ENCODE measurements around the gene DIPK1C.
A peak's percentile ranks its signal among the peaks of the same experiment; 100 is the strongest.
"Not testable (repeated sequence)": the region's sequence is repeated elsewhere in the genome, so short reads cannot be mapped to it uniquely, and the experiment has no call there.

DIPK1C gene

DNA sequence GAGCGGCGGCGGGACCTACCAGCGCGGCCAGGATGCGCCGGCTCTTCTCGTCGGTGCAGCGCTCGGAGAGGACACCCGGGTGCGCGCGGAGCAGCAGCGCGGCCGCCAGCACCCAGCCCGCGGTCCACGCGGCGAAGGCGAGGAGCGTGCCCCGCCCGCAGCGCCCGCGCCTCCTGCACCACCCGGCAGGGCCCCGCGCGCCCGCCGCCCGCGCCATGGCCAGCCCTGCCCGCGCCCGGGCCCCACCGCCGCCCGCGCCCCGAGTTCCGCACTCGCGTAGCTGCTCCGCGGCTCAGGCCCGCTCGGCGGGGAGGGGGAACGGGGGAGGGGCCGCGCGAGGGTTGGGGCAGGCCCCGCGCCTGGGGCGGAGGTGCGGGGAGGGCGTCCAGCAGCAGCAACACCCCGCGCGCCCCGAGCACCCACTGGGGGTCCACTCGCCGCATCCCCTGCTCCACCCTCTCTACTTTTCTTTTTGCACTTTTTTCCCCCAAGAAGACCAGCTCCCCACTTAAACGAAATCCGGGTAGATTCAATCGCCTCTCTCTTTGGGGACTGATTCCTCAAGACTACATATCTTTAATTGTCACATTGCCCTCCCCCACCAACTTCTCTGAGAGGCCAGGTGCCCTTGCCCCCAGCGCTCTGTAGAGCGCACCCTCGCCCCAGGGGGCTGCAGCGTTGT is at the start of gene DIPK1C:
Gene DIPK1C (minus strand): TSS at position 266 of the 682 bp plus-strand sequence. CDS start 49 bp downstream, at position 217.
- DNase-seq = peak; percentile 2 to 7

DNA sequence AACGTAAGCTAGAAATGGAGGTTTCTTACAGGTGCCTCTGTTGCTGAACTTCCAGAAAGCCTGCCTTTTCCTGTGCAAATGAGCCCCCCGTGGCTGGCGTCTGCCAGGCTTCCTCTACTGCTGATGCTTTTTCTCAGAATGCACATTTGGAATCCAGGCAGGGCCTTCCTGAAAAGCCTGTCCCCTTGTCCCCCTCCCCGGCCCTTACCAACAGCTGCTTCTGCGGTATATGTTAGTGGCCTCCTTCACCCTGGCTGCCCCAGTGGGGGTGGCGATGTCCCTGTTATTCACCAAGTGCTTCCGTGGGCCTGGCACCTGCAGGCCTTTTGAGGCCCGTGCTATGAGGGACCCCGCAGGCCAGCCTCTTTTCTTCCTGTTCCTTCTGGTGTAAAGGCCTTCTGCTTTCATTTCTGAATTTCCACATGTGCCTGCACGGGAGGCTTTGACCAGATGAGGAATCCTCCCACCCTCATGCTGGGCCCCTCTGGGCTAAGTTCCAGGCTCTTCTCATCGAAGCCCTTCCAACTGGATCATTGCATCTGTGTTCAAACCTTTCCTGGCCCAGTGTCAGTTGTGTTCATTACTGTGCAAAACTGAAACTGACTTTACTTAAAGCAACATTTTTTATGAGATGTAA is 49.5 kb upstream of the DIPK1C start:
- no peak for DNase-seq

- DNase-seq = no peak
Observed at GRCh38 chr18:74505776-74506175, 48.7 kb upstream of the DIPK1C start.

DNA sequence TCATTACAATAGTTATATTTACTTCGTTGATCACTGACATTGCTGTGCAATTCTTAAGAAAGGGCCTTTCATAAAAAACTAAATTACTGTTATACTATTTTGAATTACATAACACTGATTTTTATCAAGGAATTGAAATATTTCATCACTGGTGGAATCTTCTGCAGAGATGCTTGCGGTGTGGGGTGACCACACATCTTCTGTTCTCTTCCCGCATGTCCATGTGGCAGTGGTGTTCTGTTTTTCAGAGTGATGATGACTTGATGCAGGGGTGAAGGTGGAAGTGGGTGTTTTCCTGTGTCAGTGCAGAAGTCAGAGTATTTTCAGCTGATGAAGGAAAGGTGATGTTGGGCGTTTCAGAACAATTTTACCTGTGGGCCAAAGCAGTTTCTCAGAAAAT is 46.0 kb upstream of the DIPK1C start:
- no peak for DNase-seq

- DNase-seq = no peak
Observed at GRCh38 chr18:74501386-74501785, 44.3 kb upstream of the DIPK1C start.

- DNase-seq = not testable (repeated sequence)
Observed at GRCh38 chr18:74500774-74501173, 43.7 kb upstream of the DIPK1C start.

DNA sequence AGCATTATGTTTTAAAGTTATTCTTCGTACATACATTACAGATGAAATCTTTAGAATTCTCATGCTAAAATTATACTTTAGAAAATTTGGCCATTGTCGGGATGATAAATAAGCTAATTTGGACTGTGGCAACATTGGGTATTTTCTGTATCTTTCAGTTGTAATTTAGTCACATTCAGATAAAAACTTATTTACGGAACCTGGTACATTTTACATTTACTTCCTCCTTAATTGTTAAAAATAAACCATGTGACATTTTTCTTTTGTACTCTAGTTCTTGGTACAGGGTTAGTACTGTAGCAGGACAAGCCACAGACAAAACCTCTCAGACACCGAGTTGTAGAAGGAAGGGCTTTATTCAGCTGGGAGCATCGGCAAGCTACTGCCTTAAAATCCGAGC is 43.3 kb upstream of the DIPK1C start:
- no peak for DNase-seq

- DNase-seq = peak; percentile 45 to 56
Observed at GRCh38 chr18:74499633-74500032, 42.5 kb upstream of the DIPK1C start.

DNA sequence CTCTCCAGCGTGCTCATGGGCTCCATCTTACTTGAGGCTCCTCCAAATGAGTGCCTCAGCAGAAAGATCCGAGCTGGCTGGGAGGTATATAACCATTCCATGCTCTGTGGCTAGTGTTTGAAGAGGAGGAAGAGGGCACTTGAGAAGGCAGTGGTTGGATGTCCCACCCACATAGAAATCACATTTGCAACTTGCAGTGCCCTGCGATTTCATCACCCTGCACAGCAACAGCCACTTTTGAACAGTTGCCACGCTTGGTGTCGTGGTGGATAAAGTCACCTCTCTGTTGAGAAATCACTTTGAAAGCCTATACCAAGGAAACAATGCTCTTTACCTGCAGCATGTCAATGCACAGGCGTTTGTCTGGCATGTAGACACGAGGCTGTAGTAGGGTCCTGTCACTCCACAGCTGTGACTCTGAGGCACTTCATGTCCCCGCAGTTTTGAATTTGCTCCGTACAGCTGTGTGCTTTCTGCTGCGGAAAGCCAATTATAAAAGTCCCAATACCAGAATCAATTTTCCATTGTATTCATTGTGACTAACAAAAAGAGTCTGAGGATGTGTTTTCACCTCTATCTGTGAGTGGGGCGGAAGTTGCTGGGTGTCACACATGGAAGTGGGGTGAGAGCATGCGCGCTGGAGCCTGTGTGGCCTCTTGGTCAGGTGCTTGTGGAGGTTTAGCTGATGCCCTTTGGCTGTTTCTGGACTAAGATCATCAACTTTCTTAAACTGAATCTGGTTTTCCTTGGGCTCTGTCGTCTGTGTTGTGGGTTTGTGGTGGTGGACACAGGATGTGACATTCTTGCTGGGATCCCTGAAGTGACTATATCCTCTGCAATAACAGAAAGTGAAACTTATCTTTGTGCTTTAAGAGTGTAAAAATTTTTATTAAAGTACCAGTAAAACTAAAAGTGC is 41.9 kb upstream of the DIPK1C start:
- peak; percentile 82 to 88 for DNase-seq

GRCh38 chr18:74497778-74498177 is 40.7 kb upstream of the DIPK1C start:
- no peak for DNase-seq

GRCh38 chr18:74497324-74497676 is 40.2 kb upstream of the DIPK1C start:
- DNase-seq = peak in 1 of 2 experiments; percentile 8

DNA sequence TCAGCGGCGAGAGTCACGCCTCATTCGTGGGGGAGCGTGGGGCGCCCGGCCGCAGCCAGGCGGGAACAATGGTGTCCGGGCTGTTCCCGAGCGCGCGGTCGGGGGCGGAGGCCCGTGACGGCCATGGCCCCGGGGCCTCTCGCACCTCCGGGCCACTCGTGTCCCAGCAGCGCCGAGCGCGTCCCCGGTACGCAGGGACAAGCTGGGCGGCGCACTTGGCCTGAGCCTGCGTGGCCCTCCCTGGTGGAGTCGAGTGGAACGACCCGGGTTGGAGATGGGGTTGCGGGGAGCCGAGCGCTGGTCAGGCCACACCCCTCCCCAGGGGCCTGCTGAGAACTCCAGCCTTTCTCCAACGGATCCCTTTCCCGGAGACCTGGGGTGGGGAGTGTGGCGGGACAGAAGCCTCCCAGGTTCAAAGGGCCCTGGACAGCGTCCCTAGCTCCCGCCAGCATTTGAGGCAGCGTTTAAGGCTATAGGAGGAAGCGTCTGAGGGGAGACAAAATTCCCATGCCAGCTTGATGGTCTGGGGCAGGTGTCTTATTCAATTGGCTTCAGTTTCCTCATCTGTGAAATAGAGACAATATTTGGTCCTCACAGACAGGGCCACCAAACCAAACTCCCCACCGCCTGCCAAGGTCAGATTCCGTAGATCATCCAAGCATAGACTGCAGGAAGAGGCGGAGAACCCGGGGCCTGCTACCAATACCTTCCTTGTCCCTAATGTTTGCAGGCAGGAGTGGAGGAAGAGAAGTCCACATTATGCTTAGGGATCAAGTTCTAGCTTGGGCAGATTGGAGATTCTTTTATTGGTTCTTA is 39.6 kb upstream of the DIPK1C start:
- peak; percentile 43 to 62 for DNase-seq

GRCh38 chr18:74495581-74496507 is 38.7 kb upstream of the DIPK1C start, which contains the start of gene CNDP2:
Gene CNDP2 (plus strand): TSS chr18:74496363. CDS start chr18:74499974, 3,611 bp downstream.
- DNase-seq = peak; percentile 100

GRCh38 chr18:74494514-74494913 is 37.4 kb upstream of the DIPK1C start:
- DNase-seq = no peak

DNA sequence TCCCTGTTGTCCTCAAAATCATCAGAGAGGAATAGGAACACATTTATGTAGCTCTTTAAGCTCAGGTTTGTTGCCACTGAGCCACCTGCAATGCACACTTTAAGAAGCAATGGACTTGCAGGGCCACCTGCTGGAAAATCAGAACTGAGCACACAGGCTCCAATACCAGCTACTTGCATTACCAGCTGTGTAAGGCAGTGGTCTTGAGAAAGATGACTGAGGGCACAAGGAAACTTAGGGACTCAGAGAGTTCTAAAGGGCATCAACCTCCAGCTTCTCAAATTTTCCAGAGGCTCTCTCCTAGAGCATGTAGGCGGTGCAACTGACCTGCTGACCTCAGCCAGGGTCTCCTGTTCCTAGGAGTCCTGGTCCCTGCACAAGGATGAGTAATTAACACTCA is 36.6 kb upstream of the DIPK1C start:
- peak in 1 of 2 experiments; percentile 49 for DNase-seq

GRCh38 chr18:74492259-74492658 is 35.2 kb upstream of the DIPK1C start:
- DNase-seq = no peak

DNA sequence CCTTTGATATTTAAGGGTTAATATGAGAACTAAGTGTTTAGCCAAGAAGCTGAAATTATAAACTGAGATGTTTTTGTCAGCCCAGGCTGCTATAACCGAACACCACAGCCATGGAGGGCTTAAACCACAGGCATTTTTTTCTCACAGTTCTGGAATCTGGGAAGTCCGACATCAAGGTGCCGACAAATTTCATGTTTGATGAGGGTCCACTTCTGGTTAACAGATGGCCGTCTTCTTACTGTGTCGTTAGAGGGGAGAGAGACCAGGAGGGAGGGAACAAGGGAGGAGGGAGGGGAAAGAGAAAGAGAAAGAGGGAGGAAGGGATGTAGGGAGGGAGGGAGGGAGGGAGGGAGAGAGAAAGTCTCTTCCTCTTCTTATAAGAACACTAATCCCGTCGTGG is 32.6 kb upstream of the DIPK1C start:
- DNase-seq = no peak

DNA sequence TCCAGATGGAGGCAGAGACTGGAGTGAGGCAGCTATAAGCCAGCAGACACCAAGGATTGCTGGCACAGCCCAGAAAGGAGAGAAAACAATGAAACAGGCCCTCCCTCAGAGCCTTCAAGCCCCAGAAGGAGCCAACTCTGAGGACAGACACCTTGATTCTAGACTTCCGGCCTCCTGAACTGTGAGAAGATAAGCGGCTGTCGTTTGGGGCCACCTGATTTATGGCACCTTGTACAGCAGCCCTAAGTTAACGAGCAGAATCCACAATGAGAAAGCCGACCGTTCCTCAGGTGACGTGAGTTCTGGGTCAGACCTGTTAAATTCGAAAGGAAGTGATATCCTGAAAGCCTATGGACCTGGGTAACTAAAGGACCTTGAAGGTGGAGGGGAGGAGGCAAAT is 31.8 kb upstream of the DIPK1C start:
- no peak for DNase-seq

GRCh38 chr18:74488354-74488753 is 31.2 kb upstream of the DIPK1C start:
- no peak for DNase-seq

- DNase-seq = no peak
Observed at GRCh38 chr18:74486119-74486849, 29.2 kb upstream of the DIPK1C start.

- DNase-seq = no peak
Observed at GRCh38 chr18:74482697-74483096, 25.6 kb upstream of the DIPK1C start.
